ENCODE measurements around the gene GRAMD4. TPM values are rescaled to one million over a fixed set of nuclear protein-coding genes. Genes with fewer than 3 reads are reported as not detected.

GRAMD4 gene
- total RNA-seq, 1 donor from 2014 or later = 45.6 TPM

DNA sequence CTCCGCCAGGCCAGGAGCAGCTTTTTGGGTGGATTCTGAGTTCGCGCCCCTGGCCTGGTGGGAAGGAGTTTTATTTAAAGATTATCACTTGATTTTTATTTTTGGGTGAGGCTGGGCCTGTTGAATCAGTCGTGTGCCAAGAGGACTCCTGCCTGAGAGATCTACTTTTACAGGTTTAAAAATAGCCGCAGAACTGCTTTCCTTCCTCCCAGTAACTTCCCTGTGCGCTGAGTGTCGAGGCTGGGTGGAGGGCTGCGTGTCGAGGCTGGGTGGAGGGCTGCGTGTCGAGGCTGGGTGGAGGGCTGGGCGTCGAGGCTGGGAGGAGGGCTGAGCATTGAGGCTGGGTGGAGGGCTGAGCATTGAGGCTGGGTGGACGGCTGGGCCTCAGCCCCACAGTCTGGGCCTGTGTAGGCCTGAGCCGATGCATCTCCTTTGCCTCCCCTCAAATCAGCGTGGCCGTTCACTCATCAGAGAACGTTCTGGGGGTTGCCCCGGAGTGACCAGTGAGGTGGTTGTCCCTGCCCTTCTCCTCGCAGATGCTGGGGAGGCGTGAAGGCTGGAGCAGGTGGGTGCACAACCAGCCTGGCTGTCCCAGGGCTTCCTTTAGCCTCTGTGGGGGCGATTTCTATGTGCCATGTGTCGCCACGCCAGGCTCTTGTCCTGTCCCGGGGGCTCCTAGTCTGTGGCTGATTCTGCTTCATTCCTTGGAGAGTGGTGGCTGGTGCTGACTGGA lies 30.1 kb downstream of the GRAMD4 start:
- ATAC-seq (ENCODE audit: low read depth) = no peak
- DNase-seq = no peak
- H3K27ac Mint-ChIP-seq = no peak overlapping the region
- H3K4me1 Mint-ChIP-seq = peaks cover 52% of the 10 kb centered on the region
- ChIA-PET POLR2A (no interaction called here), CTCF (no interaction called here)
- no peaks in the 10 kb centered on the region for H3K27me3 Mint-ChIP-seq
- H3K4me3 Mint-ChIP-seq = no peak overlapping the region
- intact Hi-C loops (cut with micrococcal nuclease) = no loop called here
- TF ChIP-seq, protein P1, sequence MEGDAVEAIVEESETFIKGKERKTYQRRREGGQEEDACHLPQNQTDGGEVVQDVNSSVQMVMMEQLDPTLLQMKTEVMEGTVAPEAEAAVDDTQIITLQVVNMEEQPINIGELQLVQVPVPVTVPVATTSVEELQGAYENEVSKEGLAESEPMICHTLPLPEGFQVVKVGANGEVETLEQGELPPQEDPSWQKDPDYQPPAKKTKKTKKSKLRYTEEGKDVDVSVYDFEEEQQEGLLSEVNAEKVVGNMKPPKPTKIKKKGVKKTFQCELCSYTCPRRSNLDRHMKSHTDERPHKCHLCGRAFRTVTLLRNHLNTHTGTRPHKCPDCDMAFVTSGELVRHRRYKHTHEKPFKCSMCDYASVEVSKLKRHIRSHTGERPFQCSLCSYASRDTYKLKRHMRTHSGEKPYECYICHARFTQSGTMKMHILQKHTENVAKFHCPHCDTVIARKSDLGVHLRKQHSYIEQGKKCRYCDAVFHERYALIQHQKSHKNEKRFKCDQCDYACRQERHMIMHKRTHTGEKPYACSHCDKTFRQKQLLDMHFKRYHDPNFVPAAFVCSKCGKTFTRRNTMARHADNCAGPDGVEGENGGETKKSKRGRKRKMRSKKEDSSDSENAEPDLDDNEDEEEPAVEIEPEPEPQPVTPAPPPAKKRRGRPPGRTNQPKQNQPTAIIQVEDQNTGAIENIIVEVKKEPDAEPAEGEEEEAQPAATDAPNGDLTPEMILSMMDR (IDR thresholded peaks at IDR 0.05) = no peak
- no peaks in the 10 kb centered on the region for H3K9me3 Mint-ChIP-seq
- H3K36me3 Mint-ChIP-seq (ENCODE audit: low read depth) = peaks cover 2% of the 10 kb centered on the region

DNA sequence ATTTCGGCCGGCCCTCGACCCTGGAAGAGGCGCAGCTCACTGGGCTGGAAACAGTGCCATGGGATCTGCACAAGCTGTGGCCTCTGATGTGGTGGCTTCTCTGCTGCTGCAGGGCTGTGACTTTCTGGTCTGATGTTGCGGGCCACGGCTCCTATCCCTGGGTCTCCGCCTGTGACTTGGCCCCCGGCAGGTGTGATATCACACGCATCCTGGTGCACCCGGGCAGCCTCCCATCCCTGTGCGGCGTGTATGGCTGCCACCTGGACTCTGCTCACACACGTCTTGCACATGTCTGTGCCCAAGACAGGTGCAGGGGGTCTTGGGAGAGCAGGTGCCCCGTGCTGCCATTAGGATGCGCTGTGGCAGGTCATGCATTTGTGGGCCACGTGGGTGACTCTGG lies 31.1 kb downstream of the GRAMD4 start:
- TF ChIP-seq, protein P1 (IDR thresholded peaks at IDR 0.05) = no peak
- Mint-ChIP-seq H3K4me1 (peaks cover 52% of the 10 kb centered on the region), H3K27ac (no peak overlapping the region), H3K27me3 (no peaks in the 10 kb centered on the region), H3K9me3 (no peaks in the 10 kb centered on the region), H3K36me3 (ENCODE audit: low read depth) (peaks cover 2% of the 10 kb centered on the region), H3K4me3 (no peak overlapping the region)
- ATAC-seq (ENCODE audit: low read depth) (no peak), DNase-seq (no peak)
- ChIA-PET POLR2A (no interaction called here), CTCF (no interaction called here)
- intact Hi-C loops (cut with micrococcal nuclease) = no loop called here

DNA sequence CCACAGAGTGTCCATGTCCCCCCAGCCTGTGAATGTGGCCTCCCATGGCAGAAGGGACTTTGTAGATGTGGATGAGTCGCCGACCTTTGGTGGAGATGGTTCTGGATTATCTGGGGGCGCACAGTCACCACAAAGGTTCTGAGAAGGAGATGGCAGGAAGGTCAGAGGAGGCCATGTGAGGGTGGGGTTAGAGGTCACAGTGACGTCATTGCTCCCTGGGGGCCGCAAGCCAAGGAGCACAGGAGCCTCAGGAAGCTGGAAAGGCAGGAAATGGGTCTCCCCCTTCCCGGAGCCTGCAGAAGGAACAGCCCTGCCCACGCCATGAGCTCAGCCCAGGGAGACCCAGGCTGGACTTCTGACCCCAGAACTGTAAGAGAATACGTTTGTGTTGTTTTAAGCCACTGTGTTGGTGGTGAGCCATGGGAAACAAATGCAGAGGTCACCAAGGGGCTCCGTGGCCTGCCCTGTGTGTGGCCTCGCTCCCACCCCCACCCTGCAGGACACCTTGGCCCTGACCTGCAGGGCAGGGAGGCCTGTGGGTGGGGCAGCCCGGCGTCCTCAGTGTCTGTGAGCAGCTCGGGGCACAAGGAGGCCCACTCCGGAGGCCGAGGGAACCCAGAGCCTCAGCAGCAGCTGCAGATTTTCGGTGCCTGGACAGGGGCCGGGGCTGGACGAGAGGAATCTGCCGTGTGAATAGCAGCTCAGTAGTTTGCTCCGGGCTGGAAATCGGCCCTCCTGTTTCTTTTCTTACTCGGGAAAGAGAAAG lies 32.1 kb downstream of the GRAMD4 start:
- Mint-ChIP-seq H3K4me1 (peaks cover 51% of the 10 kb centered on the region), H3K27ac (no peak overlapping the region), H3K4me3 (no peak overlapping the region), H3K27me3 (no peaks in the 10 kb centered on the region), H3K9me3 (no peaks in the 10 kb centered on the region), H3K36me3 (ENCODE audit: low read depth) (no peaks in the 10 kb centered on the region)
- no peak for DNase-seq
- intact Hi-C loops (cut with micrococcal nuclease) = no loop called here
- ChIA-PET POLR2A (no interaction called here), CTCF (interaction anchor here (1.8 kb wide), 1 partner anchor 89 kb away, joined by 5 read pairs; no protein-coding TSS in a partner anchor)
- TF ChIP-seq, protein P1 (IDR thresholded peaks at IDR 0.05) = no peak
- no peak for ATAC-seq (ENCODE audit: low read depth)

DNA sequence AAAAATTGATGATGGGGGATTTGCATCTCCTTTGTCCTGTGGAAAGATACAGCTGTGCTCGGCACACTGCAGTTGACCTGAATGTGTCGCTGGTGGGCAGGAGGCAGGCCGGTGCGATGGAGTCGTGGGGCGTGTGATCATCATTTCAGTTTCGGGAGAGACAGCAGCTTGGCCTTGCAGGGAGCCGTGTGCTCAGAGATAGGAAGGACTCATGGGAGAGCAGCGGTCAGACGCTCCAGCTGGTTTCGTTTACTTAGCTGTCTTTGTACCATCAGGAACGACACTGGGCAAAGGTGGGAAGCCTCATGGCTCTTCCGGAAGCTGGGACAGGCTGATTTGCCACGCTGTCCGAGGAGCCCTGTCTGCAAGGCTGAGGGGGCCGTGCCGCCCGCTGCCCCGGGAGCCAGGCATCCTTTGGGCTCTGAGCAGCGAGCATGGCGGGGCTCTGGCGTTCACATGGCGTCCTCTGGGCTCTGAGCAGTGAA lies 32.7 kb downstream of the GRAMD4 start:
- ATAC-seq (ENCODE audit: low read depth) = no peak
- Mint-ChIP-seq H3K36me3 (ENCODE audit: low read depth) (peaks cover 2% of the 10 kb centered on the region), H3K4me3 (no peak overlapping the region), H3K27ac (no peak overlapping the region), H3K9me3 (no peaks in the 10 kb centered on the region), H3K27me3 (no peaks in the 10 kb centered on the region), H3K4me1 (peaks cover 53% of the 10 kb centered on the region)
- TF ChIP-seq, protein P1 (IDR thresholded peaks at IDR 0.05) = no peak
- DNase-seq = no peak
- intact Hi-C loops (cut with micrococcal nuclease) = no loop called here
- ChIA-PET POLR2A (no interaction called here), CTCF (interaction anchor here (1.8 kb wide), 1 partner anchor 89 kb away, joined by 5 read pairs; no protein-coding TSS in a partner anchor)

DNA sequence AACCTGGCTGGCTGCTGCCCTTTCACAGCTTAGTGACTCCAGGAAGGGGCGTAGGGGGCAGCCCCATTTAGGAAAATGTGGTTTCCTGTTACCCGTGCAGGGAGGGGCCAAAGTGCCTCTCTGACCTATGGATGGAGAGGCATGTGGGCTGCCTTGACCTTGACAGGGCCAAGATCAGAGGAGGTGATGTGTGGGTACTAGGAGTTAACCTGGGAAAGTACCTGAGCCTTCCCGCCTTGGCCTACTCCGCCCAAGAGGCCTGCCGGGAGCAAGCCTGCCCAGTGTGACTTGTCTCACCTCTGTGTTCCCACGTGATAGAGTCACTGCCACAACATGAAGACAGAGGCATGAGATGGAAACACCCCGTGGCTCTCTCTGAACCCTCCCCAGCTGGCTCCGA lies 33.4 kb downstream of the GRAMD4 start:
- no peak overlapping the region for H3K27ac Mint-ChIP-seq
- ATAC-seq (ENCODE audit: low read depth) = peak; percentile 31
- H3K4me1 Mint-ChIP-seq = peaks cover 47% of the 10 kb centered on the region
- H3K4me3 Mint-ChIP-seq = no peak overlapping the region
- H3K27me3 Mint-ChIP-seq = no peaks in the 10 kb centered on the region
- no peaks in the 10 kb centered on the region for H3K9me3 Mint-ChIP-seq
- TF ChIP-seq, protein P1 (IDR thresholded peaks at IDR 0.05) = no peak
- H3K36me3 Mint-ChIP-seq (ENCODE audit: low read depth) = peaks cover 5% of the 10 kb centered on the region
- intact Hi-C loops (cut with micrococcal nuclease) = no loop called here
- DNase-seq = no peak
- CTCF ChIA-PET = interaction anchor here (1.8 kb wide), 1 partner anchor 90 kb away, joined by 5 read pairs; no protein-coding TSS in a partner anchor
- POLR2A ChIA-PET = no interaction called here
